WTC11 (cell line): ENCODE results near the gene RPL15.

Experiments
- FOXJ3 ChIP-seq: sonication (generic); formaldehyde crosslinking; IDR thresholded peaks from 2 replicates; pipeline ENCODE4 v1.9.0; 2021; ENCODE audit warnings: missing genetic modification reagents, mild to moderate bottlenecking, borderline replicate concordance
- TEAD4 ChIP-seq: sonication (generic); formaldehyde crosslinking; IDR thresholded peaks from 2 replicates; pipeline ENCODE4 v1.8.0; 2022; ENCODE audit warnings: mild to moderate bottlenecking, missing genetic modification reagents
- TF ChIP-seq, protein P1 (sequence below): sonication (generic); formaldehyde crosslinking; IDR thresholded peaks from 2 replicates; pipeline ENCODE4 v1.8.1; 2023; ENCODE audit warnings: mild to moderate bottlenecking, moderate library complexity, missing genetic modification reagents
- TF ChIP-seq, protein P2 (sequence below): fragments of 200-600 bp; IDR thresholded peaks from 2 replicates; pipeline ENCODE4 v1.8.0; 2022; ENCODE audit warnings: antibody characterized with exemption
- TF ChIP-seq, protein P3 (sequence below): sonication (generic); formaldehyde crosslinking; IDR thresholded peaks from 2 replicates; pipeline ENCODE4 v1.8.0; 2022; ENCODE audit warnings: mild to moderate bottlenecking, missing genetic modification reagents

DNA sequence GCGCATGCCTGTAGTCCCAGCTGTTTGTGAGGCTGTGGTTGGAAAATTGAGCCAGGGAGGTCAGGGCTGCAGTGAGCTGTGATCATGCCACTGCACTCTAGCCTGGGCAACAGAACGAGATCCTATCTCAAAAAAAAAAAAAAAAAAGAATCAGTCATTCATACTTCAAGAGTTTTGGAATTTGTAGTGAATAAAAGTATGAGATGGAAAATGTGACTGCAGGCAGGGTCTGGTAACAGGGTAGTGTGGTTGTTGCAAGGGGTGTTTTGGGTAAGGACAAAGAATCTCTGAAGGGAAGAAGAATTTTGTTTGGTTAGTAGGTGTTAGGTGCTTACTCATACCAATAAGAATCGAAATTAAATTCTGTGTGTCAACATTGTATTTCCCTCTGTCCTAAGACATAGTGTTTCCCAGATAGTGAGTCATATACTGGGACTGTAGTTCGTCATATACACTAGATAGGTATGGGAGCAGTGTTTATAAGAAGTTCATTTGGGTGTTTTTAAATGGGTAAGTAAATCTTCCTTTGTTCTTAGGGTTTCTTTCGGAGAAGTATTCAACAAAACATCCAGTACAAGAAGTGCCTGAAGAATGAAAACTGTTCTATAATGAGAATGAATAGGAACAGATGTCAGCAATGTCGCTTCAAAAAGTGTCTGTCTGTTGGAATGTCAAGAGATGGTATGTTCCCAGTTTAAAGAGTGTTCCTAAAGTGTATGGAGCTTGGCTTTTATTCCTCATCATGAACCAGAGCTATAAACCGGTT is 42.4 kb downstream of the RPL15 start:
- TF ChIP-seq, protein P1, sequence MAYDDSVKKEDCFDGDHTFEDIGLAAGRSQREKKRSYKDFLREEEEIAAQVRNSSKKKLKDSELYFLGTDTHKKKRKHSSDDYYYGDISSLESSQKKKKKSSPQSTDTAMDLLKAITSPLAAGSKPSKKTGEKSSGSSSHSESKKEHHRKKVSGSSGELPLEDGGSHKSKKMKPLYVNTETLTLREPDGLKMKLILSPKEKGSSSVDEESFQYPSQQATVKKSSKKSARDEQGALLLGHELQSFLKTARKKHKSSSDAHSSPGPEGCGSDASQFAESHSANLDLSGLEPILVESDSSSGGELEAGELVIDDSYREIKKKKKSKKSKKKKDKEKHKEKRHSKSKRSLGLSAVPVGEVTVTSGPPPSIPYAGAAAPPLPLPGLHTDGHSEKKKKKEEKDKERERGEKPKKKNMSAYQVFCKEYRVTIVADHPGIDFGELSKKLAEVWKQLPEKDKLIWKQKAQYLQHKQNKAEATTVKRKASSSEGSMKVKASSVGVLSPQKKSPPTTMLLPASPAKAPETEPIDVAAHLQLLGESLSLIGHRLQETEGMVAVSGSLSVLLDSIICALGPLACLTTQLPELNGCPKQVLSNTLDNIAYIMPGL, result no peak
- TF ChIP-seq, protein P2, sequence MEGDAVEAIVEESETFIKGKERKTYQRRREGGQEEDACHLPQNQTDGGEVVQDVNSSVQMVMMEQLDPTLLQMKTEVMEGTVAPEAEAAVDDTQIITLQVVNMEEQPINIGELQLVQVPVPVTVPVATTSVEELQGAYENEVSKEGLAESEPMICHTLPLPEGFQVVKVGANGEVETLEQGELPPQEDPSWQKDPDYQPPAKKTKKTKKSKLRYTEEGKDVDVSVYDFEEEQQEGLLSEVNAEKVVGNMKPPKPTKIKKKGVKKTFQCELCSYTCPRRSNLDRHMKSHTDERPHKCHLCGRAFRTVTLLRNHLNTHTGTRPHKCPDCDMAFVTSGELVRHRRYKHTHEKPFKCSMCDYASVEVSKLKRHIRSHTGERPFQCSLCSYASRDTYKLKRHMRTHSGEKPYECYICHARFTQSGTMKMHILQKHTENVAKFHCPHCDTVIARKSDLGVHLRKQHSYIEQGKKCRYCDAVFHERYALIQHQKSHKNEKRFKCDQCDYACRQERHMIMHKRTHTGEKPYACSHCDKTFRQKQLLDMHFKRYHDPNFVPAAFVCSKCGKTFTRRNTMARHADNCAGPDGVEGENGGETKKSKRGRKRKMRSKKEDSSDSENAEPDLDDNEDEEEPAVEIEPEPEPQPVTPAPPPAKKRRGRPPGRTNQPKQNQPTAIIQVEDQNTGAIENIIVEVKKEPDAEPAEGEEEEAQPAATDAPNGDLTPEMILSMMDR, result no peak
- TF ChIP-seq TEAD4 (CRISPR knock-in tag) (no peak), FOXJ3 (CRISPR knock-in tag) (no peak)
- TF ChIP-seq, protein P3, sequence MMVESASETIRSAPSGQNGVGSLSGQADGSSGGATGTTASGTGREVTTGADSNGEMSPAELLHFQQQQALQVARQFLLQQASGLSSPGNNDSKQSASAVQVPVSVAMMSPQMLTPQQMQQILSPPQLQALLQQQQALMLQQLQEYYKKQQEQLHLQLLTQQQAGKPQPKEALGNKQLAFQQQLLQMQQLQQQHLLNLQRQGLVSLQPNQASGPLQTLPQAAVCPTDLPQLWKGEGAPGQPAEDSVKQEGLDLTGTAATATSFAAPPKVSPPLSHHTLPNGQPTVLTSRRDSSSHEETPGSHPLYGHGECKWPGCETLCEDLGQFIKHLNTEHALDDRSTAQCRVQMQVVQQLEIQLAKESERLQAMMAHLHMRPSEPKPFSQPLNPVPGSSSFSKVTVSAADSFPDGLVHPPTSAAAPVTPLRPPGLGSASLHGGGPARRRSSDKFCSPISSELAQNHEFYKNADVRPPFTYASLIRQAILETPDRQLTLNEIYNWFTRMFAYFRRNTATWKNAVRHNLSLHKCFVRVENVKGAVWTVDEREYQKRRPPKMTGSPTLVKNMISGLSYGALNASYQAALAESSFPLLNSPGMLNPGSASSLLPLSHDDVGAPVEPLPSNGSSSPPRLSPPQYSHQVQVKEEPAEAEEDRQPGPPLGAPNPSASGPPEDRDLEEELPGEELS (CRISPR knock-in tag), result no peak
